Measurements from ENCODE around the gene PSPH.

- TF ChIP-seq CTCF (IDR thresholded peaks at IDR 0.05 in 8 of 11, conservative IDR thresholded peaks at IDR 0.05 in 3 of 11) (no peak), POLR2A (IDR thresholded peaks at IDR 0.05) (no peak)
Measured at GRCh38 chr7:56048245-56048644, 3.0 kb downstream of the PSPH start.

All from spleen (tissue), 7 donors.